ENCODE measurements around the gene DUS3L. TPM values are rescaled to one million over a fixed set of nuclear protein-coding genes. Genes with fewer than 3 reads are reported as not detected.

DUS3L gene
- total RNA-seq, 1 experiment from 2014 or later = 39.6 TPM

- peaks cover 8% of the 10 kb centered on the region for H3K4me1 ChIP-seq (ENCODE audit: control insufficient read depth, insufficient read depth, low read length)
- H3K36me3 ChIP-seq (ENCODE audit: control insufficient read depth, insufficient read depth, low read length) = no peaks in the 10 kb centered on the region
- BruUV-seq (replicated peaks) = no TSS peak
- H3K27ac ChIP-seq (ENCODE audit: low read length) = no peak overlapping the region
- no peak for ATAC-seq
- ChIA-PET CTCF (interaction anchor here (0.5 to 1.4 kb wide), 4 partner anchors 21 to 75 kb away, joined by 5 to 16 read pairs (median 10); partner anchors contain the start of gene NRTN), POLR2A (interaction anchor here (0.5 kb wide), 1 partner anchor 106 kb away, joined by 3 read pairs; no protein-coding TSS in a partner anchor)
- no peak overlapping the region for H3K4me3 ChIP-seq (ENCODE audit: low read depth in 2 of 2, low read length in 2 of 2)
- no peaks in the 10 kb centered on the region for H3K27me3 ChIP-seq (ENCODE audit: control insufficient read depth, insufficient read depth, low read length)
- intact Hi-C loops (cut with micrococcal nuclease; ENCODE audit: unreplicated experiment) (no loop called here), in situ Hi-C loops (cut with HindIII; ENCODE audit: low pct_unique_long_range_greater_than_20kb, low sequenced_read_pairs) (no loop called here)
- no peaks in the 10 kb centered on the region for H3K9me3 ChIP-seq (ENCODE audit: control insufficient read depth, insufficient read depth, low read depth, low read length)
- TF ChIP-seq REST (IDR thresholded peaks at IDR 0.05; ENCODE audit: insufficient read depth in 1 of 2, low read depth in 2 of 2, low read length in 1 of 2) (no peak), POLR2AphosphoS5 (IDR thresholded peaks at IDR 0.05; ENCODE audit: low read depth, low read length) (no peak), CTCF (IDR thresholded peaks at IDR 0.05) (no peak), TCF7L2 (IDR thresholded peaks at IDR 0.05; ENCODE audit: low read depth, low read length) (no peak), SIN3A (IDR thresholded peaks at IDR 0.05; ENCODE audit: borderline replicate concordance, insufficient read depth, low read depth, low read length) (no peak)
- DNase-seq (ENCODE audit: low read depth, low spot score) = no peak
These were observed 34.2 kb upstream of the DUS3L start for GRCh38 chr19:5825178-5825577.

- intact Hi-C loops (cut with micrococcal nuclease; ENCODE audit: unreplicated experiment) = no loop called here
- CTCF ChIA-PET = interaction anchor here (0.5 to 1.4 kb wide), 4 partner anchors 20 to 75 kb away, joined by 5 to 16 read pairs (median 10); partner anchors contain the start of gene NRTN
These were observed 33.8 kb upstream of the DUS3L start for GRCh38 chr19:5824751-5825150.

GRCh38 chr19:5823579-5824281, 32.8 kb upstream of the DUS3L start:
- Histone ChIP-seq H3K27ac (ENCODE audit: low read length) (no peak overlapping the region), H3K9me3 (ENCODE audit: control insufficient read depth, insufficient read depth, low read depth, low read length) (no peaks in the 10 kb centered on the region), H3K36me3 (ENCODE audit: control insufficient read depth, insufficient read depth, low read length) (no peaks in the 10 kb centered on the region), H3K4me3 (ENCODE audit: low read depth in 2 of 2, low read length in 2 of 2) (no peak overlapping the region), H3K4me1 (ENCODE audit: control insufficient read depth, insufficient read depth, low read length) (peaks cover 8% of the 10 kb centered on the region), H3K27me3 (ENCODE audit: control insufficient read depth, insufficient read depth, low read length) (no peaks in the 10 kb centered on the region)
- DNase-seq (ENCODE audit: low read depth, low spot score) (no peak), ATAC-seq (peak; percentile 74)
- no peak for TF ChIP-seq POLR2AphosphoS5 (IDR thresholded peaks at IDR 0.05; ENCODE audit: low read depth, low read length)
- no peak for TF ChIP-seq TCF7L2 (IDR thresholded peaks at IDR 0.05; ENCODE audit: low read depth, low read length)
- TF ChIP-seq REST (IDR thresholded peaks at IDR 0.05; ENCODE audit: insufficient read depth in 1 of 2, low read depth in 2 of 2, low read length in 1 of 2) = no peak
- no peak for TF ChIP-seq SIN3A (IDR thresholded peaks at IDR 0.05; ENCODE audit: borderline replicate concordance, insufficient read depth, low read depth, low read length)
- peak; percentile 78; the same call in 1 of the 2 replicates for TF ChIP-seq CTCF (IDR thresholded peaks at IDR 0.05)
- intact Hi-C loops (cut with micrococcal nuclease; ENCODE audit: unreplicated experiment) = no loop called here
- ChIA-PET CTCF (interaction anchor here (1.0 to 1.4 kb wide), 2 partner anchors 17 to 19 kb away, joined by 4 to 5 read pairs; partner anchors contain the start of gene NRTN), POLR2A (no interaction called here)
- in situ Hi-C loops (cut with HindIII; ENCODE audit: low pct_unique_long_range_greater_than_20kb, low sequenced_read_pairs) = no loop called here
- no TSS peak for BruUV-seq (replicated peaks)

More at GRCh38 chr19:5824751-5825150, 33.8 kb upstream of the DUS3L start:
- DNase-seq (ENCODE audit: low read depth, low spot score) (no peak), ATAC-seq (no peak)
- no TSS peak for BruUV-seq (replicated peaks)
- no peak overlapping the region for H3K27ac ChIP-seq (ENCODE audit: low read length)
- H3K9me3 ChIP-seq (ENCODE audit: control insufficient read depth, insufficient read depth, low read depth, low read length) = no peaks in the 10 kb centered on the region
- no peaks in the 10 kb centered on the region for H3K27me3 ChIP-seq (ENCODE audit: control insufficient read depth, insufficient read depth, low read length)
- in situ Hi-C loops (cut with HindIII; ENCODE audit: low pct_unique_long_range_greater_than_20kb, low sequenced_read_pairs) = no loop called here
- peaks cover 8% of the 10 kb centered on the region for H3K4me1 ChIP-seq (ENCODE audit: control insufficient read depth, insufficient read depth, low read length)
- no peak overlapping the region for H3K4me3 ChIP-seq (ENCODE audit: low read depth in 2 of 2, low read length in 2 of 2)
- no peaks in the 10 kb centered on the region for H3K36me3 ChIP-seq (ENCODE audit: control insufficient read depth, insufficient read depth, low read length)
- POLR2A ChIA-PET = interaction anchor here (0.5 kb wide), 1 partner anchor 106 kb away, joined by 3 read pairs; no protein-coding TSS in a partner anchor
- TF ChIP-seq TCF7L2 (IDR thresholded peaks at IDR 0.05; ENCODE audit: low read depth, low read length) (no peak), POLR2AphosphoS5 (IDR thresholded peaks at IDR 0.05; ENCODE audit: low read depth, low read length) (no peak)

All from Panc1 (cell line).